Activated CD8-positive, alpha-beta T cell treated with anti-CD3 and anti-CD28 coated beads for 36 hours (primary cell): ENCODE results near the gene RBBP8NL. TPM values are rescaled to one million over a fixed set of nuclear protein-coding genes. Genes with fewer than 3 reads are reported as not detected.

ENCODE experiments used
- ATAC-seq: fragments of 200-7000 bp; cut with Tn5 transposase; one replicate; pipeline ENCODE4 v1.10.0; 2021; ENCODE audit warnings: mild to moderate bottlenecking, moderate library complexity
- CTCF ChIA-PET: fragments of 350-600 bp; sonication (Branson Sonifier 250); formaldehyde crosslinking; loops from one replicate; lab custom pipeline; 2021; ENCODE audit warnings: antibody characterized with exemption; lab: Charles Lee
- POLR2A ChIA-PET: fragments of 350-600 bp; sonication (Branson Sonifier 250); formaldehyde crosslinking; loops from one replicate; lab custom pipeline; 2021; ENCODE audit warnings: antibody characterized with exemption; lab: Charles Lee
- DNase-seq: peaks from one replicate; pipeline ENCODE4 v3.0.0-alpha.2; 2020
- H3K27ac Mint-ChIP-seq: one replicate; pipeline ENCODE4 v1.8.0; 2021; ENCODE audit warnings: mild to moderate bottlenecking, mixed read lengths
- H3K27me3 Mint-ChIP-seq: one replicate; pipeline ENCODE4 v1.8.0; 2021; ENCODE audit warnings: mixed read lengths
- H3K36me3 Mint-ChIP-seq: one replicate; pipeline ENCODE4 v1.8.0; 2021; ENCODE audit warnings: low read depth, mixed read lengths
- H3K4me1 Mint-ChIP-seq: one replicate; pipeline ENCODE4 v1.8.0; 2021; ENCODE audit warnings: low read depth, mixed read lengths
- H3K4me3 Mint-ChIP-seq: one replicate; pipeline ENCODE4 v1.8.0; 2021; ENCODE audit warnings: mild to moderate bottlenecking, moderate library complexity, mixed read lengths
- H3K9me3 Mint-ChIP-seq: one replicate; pipeline ENCODE4 v1.8.0; 2021; ENCODE audit warnings: mixed read lengths
- intact Hi-C: fragments of 100-400 bp; cut with micrococcal nuclease; formaldehyde crosslinking; loops from one replicate; pipeline ENCODE4 v1.10.0; 2022
- total RNA-seq, 2 experiments: library from RNA; stranded (reverse); gene quantifications; one replicate each; pipeline ENCODE4 v1.2.3, GENCODE V29; 2021
- TF ChIP-seq, protein P1 (sequence below): fragments of 200-600 bp; IDR thresholded peaks from one replicate; pipeline ENCODE4 v1.8.0; 2022; ENCODE audit warnings: antibody characterized with exemption, mild to moderate bottlenecking

The RBBP8NL gene
- total RNA-seq, 2 experiments from 2014 or later: not detected

GRCh38 chr20:62416651-62417637, 10.4 kb downstream of the RBBP8NL start:
- Mint-ChIP-seq H3K4me1 (no peaks in the 10 kb centered on the region), H3K36me3 (no peaks in the 10 kb centered on the region), H3K9me3 (no peaks in the 10 kb centered on the region), H3K27me3 (no peaks in the 10 kb centered on the region), H3K4me3 (no peak overlapping the region), H3K27ac (no peak overlapping the region)
- POLR2A ChIA-PET: no interaction called here
- no peak for DNase-seq
- intact Hi-C loops: no loop called here
- no peak for ATAC-seq
- CTCF ChIA-PET: no interaction called here
- TF ChIP-seq, protein P1, sequence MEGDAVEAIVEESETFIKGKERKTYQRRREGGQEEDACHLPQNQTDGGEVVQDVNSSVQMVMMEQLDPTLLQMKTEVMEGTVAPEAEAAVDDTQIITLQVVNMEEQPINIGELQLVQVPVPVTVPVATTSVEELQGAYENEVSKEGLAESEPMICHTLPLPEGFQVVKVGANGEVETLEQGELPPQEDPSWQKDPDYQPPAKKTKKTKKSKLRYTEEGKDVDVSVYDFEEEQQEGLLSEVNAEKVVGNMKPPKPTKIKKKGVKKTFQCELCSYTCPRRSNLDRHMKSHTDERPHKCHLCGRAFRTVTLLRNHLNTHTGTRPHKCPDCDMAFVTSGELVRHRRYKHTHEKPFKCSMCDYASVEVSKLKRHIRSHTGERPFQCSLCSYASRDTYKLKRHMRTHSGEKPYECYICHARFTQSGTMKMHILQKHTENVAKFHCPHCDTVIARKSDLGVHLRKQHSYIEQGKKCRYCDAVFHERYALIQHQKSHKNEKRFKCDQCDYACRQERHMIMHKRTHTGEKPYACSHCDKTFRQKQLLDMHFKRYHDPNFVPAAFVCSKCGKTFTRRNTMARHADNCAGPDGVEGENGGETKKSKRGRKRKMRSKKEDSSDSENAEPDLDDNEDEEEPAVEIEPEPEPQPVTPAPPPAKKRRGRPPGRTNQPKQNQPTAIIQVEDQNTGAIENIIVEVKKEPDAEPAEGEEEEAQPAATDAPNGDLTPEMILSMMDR: no peak

DNA sequence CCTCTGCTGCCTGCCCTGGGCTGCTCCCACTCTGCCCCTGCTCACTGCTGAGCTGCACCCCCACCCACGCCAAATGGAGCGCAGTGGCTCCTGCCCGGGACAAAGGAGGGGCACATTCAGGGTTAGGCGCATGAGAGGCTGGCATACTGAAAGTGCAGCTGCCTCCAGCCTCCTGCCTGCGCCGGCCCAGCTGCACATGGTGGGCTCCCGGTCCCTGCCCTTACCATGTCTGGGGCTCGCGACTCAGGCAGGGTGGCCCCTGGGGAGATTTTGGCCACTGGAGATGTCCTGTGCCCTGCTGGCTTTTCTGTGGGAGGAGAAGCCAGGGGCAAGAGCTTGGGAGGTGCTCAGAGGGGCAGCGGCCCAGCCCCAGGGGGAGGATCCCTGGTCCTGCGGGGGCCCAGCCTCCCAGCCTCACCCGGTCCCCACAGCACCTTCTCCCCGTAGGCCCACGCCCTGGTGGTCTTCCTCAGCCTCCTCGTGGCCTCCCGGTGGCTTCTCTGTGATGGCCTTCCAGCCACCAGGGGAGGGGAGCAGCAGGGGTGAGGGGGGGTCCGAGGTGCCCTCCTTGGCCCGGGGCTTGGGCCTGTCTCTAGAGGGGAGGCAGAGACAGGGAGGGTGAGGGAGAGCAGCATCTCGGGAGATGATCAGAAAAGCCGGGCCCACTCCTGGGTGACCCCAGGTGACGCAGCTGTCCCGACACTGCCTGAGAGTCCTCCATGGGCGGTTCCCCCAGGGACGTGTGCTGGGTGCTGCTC, 11.8 kb downstream of the RBBP8NL start:
- Mint-ChIP-seq H3K27me3 (no peaks in the 10 kb centered on the region), H3K27ac (no peak overlapping the region), H3K36me3 (no peaks in the 10 kb centered on the region), H3K4me3 (no peak overlapping the region), H3K4me1 (no peaks in the 10 kb centered on the region), H3K9me3 (no peaks in the 10 kb centered on the region)
- ChIA-PET POLR2A (no interaction called here), CTCF (no interaction called here)
- DNase-seq (no peak), ATAC-seq (no peak)
- intact Hi-C loops: no loop called here
- TF ChIP-seq, protein P1: no peak

- H3K4me3 Mint-ChIP-seq: no peak overlapping the region
- no peaks in the 10 kb centered on the region for H3K36me3 Mint-ChIP-seq
- no peaks in the 10 kb centered on the region for H3K4me1 Mint-ChIP-seq
- intact Hi-C loops: no loop called here
- no peak overlapping the region for H3K27ac Mint-ChIP-seq
- H3K27me3 Mint-ChIP-seq: no peaks in the 10 kb centered on the region
- H3K9me3 Mint-ChIP-seq: no peaks in the 10 kb centered on the region
- ChIA-PET CTCF (no interaction called here), POLR2A (no interaction called here)
- no peak for ATAC-seq
- TF ChIP-seq, protein P1: no peak
- no peak for DNase-seq
Observed at GRCh38 chr20:62413896-62414481, 13.3 kb downstream of the RBBP8NL start.

DNA sequence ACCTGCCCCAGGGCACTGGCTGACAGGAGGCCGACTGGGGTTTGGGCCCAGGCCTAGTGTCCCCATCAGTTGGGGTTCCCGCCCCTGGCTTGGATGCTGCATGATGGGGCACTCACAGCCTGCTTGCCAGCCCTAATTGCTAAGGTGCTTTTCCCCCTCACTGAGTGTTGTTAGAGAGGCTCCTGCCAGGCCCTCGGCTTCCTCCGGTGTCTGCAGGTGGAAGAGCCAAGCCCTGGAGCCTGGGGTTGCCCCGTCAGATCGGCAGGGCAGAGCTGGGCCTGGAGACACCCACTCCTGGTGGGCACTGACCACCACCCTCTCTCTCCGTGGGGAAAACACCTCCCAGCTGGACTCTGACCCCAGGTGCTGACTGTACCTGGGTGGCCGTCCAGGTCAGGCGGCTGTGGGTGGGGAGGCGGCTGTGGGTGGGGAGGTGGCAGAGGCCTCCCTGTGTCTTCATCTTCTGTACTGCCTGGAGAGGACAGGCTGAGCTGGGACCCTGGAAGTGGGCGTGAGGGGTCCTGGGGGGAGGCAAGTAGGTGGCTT, 14.2 kb downstream of the RBBP8NL start:
- Mint-ChIP-seq H3K36me3 (no peaks in the 10 kb centered on the region), H3K4me1 (no peaks in the 10 kb centered on the region), H3K27ac (no peak overlapping the region), H3K27me3 (no peaks in the 10 kb centered on the region), H3K9me3 (no peaks in the 10 kb centered on the region), H3K4me3 (no peak overlapping the region)
- ATAC-seq: no peak
- no peak for DNase-seq
- ChIA-PET POLR2A (no interaction called here), CTCF (no interaction called here)
- intact Hi-C loops: no loop called here
- TF ChIP-seq, protein P1: no peak
